HG02852 (cell line): ENCODE results near the gene TAS2R14.

Experiments used
- ATAC-seq: cut with Tn5 transposase; IDR thresholded peaks from one replicate; pipeline ENCODE4 v1.9.1; 2021; ENCODE audit warnings: mild to moderate bottlenecking, moderate library complexity; ENCODE audit not compliant: unreplicated experiment

TAS2R14 gene

DNA sequence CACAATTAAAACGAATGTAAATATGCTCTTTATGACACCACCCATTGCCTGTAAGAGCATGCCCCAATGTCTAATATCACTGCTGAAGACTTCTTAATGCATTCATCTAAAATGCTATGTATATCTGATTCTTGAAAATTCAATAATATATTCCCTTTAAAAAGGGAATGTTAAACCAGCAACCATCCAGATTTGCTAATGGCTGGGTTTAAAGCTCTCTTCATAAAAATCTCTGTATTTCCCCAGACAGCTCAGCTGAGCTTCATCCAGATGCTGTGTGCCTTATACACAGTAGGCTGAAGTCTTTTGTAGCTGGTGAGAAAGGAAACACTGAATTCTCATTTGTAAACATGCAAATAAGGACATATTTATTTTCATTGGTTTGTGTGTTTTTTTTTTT is at the start of gene TAS2R14:
Gene TAS2R14 (minus strand): TSS at position 101 of the 400 bp plus-strand sequence. CDS start 56 bp downstream, at position 45.
- no peak for ATAC-seq

DNA sequence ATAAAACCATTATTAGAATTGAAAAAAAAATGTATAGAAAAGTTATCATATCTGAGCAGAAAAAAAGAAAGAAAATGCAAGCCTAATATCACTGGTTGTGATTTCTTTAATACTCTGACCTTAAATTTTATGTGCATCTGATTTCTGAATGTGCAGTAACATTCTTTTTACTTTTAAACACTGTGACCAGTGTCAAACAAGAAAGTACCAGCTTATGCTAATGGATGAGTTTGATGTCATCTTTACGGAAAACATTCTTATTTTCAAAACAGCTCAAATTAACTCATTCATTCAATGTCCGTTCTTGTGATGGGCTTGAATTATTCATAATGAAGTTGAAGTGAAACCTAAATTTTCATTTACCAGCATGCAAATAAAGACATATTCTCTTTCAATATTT is 47.7 kb upstream of the TAS2R14 start, which contains the start of gene TAS2R50:
Gene TAS2R50 (minus strand): TSS at position 101 of the 400 bp plus-strand sequence. CDS start 52 bp downstream, at position 49.
- ATAC-seq: no peak

- no peak for ATAC-seq
These were observed 43.2 kb upstream of the TAS2R14 start for GRCh38 chr12:10982244-10982643.

GRCh38 chr12:10974965-10975364 is 35.9 kb upstream of the TAS2R14 start:
- ATAC-seq: no peak

DNA sequence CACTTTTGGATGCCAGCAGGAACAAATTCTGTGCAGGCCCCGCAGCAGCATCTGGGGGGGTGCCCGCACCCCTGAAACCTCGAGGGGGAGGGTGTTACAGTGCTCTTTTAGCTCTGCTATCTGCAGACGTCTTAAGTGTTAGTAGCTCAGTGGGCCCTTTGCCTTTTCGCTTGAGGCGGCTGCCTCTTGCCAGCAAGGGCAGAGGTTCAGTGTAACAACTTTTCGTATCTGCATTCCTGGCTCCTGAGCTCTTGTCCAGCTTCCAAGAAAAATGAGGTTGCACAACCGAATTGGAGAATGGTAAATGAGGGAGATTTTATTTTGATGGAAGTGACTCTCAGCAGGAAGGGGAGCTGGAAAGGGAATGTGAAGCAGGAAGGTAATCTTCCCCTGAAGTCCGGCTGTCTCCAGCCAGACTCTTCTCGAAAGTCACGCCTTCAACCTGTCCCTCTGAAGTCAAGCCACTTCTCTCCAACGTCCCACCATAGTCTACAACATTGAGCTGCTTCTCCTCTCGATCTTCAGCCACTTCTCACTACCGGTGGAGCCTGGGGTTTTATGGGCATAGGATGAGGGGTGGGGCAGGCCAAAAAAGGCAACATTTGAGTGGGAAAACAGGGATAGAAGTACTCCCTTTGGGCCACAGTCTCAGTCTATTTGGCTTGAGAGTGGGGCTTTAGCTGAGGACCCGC is 29.8 kb upstream of the TAS2R14 start:
- no peak for ATAC-seq

GRCh38 chr12:10967409-10967808 is 28.3 kb upstream of the TAS2R14 start:
- no peak for ATAC-seq

DNA sequence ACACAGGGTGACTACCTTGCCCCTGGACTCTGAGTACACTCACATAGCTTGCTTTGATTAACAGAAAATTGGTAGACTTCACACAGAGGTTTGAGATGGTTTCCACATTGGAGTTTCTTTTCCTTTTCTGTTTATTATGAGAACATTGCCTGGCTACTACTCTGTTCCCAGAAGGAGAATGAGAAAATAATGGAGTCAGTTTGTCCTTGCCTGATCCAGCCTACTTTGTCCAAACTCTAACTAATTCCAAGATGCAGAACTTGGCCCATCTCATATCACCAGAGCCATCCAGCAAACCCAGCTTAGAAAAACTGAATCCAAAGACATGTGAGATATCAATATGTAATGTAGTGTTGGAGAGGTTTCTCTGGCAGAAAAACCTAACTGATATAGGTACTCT is 27.3 kb upstream of the TAS2R14 start:
- ATAC-seq: no peak

GRCh38 chr12:10965476-10965875 is 26.4 kb upstream of the TAS2R14 start:
- no peak for ATAC-seq

GRCh38 chr12:10960211-10960610 is 21.1 kb upstream of the TAS2R14 start:
- ATAC-seq: no peak

- no peak for ATAC-seq
These were observed 20.7 kb upstream of the TAS2R14 start for GRCh38 chr12:10959804-10960203.

DNA sequence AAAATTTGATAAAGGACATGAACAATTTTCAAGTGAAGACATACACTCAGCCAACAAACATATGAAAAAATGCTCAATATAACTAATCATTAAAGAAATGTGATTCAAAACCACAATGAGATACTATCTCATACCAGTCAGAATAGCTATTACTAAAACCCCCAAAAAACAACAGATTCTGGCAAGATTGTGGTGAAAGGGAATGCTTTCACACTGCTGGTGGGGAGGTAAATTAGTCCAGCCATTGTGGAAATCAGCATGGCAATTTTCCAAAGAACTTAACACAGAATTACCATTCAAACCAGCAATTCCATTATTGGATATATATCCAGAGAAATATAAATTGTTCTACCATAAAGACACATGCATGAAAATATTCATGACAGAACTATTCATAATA is 18.7 kb upstream of the TAS2R14 start:
- no peak for ATAC-seq

DNA sequence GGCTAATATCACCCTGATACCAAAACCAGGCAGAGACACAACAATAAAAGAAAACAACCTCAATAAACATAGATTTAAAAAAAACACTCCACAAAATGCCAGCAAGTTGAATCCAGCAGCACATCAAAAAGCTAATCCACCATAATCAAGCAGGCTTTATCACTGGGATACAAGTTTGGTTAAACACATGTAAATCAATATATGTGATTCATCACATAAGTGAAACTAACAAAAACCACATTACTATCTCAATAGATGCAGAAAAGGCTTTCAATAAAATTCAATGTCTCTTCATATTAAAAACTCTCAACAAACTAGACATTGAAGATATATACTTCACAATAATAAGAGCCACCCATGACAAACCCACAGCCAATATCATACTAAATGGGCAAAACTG is 17.0 kb upstream of the TAS2R14 start:
- no peak for ATAC-seq

DNA sequence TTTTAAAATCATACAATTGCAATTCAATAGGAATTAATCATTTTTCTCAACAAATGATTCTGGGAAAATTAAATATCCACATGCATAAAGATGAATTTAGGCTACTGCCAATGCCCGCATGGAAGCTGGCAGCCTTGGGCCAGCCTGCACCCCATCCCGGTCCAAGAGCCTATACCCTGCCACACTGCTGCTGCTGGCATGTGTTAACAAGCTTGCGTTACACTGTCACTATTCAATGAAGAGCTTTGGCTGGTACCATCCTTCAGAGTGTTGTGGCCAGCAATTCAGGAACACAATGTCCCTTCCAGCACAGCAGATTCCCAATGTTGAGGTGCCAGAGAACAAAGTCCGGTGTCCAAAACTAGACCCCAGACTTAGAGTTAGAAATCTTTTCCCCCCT is 13.6 kb upstream of the TAS2R14 start:
- no peak for ATAC-seq

GRCh38 chr12:10943167-10943566 is 4.1 kb upstream of the TAS2R14 start:
- ATAC-seq: no peak

DNA sequence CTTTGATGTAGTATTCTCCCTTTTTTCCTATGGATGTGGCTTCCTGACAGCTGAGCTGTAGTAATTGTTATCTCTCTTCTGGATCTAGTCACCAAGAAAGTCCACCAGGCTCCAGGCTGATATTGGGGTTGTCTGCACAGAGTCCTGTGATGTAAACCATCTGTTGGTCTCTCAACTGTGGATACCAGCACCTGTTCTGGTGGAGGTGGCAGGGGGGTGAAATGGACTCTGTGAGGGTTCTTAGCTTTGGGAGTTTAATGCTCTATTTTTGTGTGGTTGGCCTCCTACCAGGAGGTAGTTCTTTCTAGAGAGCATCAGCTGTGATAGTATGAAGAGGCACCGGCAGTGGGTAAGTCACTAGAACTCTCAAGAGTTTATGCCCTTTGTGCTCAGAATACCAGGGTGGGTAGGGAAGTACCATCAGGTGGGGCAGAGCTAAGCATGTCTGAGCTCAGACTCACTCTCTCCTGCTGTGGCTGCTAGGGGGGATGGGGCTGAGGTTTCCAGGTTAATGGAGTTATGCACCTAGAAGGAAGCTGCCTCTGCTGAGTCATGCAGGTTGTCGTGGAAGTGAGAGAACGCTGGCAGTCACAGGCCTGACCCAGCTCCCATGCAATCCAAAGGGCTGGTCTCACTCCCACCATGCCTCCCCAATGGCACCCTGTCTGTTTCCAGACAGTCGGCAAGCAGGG is 3.0 kb upstream of the TAS2R14 start:
- no peak for ATAC-seq

DNA sequence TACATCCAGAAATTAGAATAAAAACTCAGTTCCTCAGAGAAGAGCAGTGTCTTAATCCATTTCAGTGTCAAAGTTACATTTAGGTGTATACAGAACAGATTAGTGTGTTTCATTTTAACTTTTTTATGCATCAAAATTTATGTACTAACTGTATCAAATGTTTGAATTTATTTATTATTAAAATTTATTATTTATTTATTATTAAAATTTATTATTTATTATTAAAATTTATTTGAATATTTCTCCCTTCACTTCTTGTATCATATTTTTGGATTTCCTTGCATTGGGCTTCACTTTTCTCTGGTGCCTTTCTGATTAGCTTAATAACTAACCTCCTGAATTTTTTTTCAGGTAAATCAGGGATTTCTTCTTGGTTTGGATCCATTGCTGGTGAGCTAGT is 2.3 kb upstream of the TAS2R14 start:
- ATAC-seq: no peak

GRCh38 chr12:10940389-10940788 is 1.3 kb upstream of the TAS2R14 start:
- ATAC-seq: no peak

GRCh38 chr12:10936506-10936905 is 2.6 kb downstream of the TAS2R14 start:
- no peak for ATAC-seq

DNA sequence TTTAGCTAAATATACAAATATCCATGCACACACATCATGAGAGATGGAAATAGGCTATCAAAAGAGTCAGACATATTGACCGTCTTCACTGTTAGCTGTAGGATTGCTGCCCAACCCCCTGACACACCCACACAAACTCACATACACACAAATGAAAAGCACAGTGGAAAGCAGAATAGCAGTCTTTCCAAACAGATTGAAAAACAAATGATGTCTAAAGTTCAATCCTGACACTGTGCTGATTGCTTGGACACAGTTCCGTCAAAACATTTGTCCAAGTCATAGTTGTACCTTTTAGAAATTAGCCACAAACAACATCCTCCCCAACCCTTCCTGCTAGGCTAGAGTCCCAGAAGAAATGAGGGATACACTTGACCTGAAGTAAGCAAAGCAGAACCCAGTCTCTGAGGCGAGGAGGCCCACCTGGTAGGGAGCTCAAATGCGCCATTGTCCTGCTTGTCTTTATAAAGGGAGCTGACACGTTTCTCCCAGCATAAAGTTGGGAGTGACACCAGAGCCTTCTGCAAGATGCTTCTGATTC is 10.2 kb downstream of the TAS2R14 start, which contains the start of gene PRH2:
Gene PRH2 (plus strand): TSS at position 491 of the 541 bp plus-strand sequence. CDS start 38 bp downstream, at position 529.
- ATAC-seq: no peak

- no peak for ATAC-seq
These were observed 12.8 kb downstream of the TAS2R14 start for GRCh38 chr12:10926269-10926668.

DNA sequence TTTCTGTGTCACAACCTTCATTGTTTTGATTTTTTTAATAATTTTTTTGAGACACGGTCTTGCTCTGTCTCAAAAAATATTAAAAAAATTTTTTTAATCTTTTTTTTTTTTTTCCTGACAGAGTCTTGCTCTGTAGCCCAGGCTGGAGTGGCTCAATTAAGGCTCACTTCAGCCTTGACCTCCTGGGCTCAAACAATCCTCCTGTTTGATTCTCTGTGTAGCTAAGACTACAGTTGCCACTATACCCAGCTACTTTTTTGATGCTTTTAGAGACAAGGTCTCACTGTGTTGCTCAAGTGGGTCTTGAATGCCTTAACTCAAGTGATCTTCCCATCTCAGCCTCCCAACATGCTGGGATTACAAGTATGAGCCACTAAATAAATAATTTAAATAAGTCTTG is 19.3 kb downstream of the TAS2R14 start:
- ATAC-seq: no peak

DNA sequence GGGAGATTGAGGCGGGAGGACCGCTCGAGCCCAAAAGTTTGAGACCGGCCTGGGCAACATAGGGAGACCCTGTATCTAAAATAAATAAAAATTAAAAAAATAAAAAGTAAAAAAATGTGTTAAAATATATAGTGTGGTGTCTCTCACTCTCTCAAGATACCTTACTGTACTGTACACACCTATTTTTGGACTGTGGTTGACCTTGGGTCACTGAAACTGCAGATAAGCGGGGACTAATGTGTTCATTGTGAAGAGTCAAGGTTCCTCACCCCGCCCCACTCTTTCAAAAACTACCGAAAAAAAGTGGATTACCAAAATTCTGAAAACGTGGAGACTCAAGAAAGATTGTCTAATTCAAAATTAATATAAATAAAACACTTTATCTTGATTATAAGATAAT is 28.7 kb downstream of the TAS2R14 start:
- no peak for ATAC-seq
